Glomerular visceral epithelial cell (primary cell): Measurements from ENCODE around the gene ARID3B.

Experiments
- DNase-seq: peaks from one replicate; pipeline ENCODE4 v3.0.0-alpha.2; 2016; ENCODE audit errors: extremely low spot score

Gene ARID3B

DNA sequence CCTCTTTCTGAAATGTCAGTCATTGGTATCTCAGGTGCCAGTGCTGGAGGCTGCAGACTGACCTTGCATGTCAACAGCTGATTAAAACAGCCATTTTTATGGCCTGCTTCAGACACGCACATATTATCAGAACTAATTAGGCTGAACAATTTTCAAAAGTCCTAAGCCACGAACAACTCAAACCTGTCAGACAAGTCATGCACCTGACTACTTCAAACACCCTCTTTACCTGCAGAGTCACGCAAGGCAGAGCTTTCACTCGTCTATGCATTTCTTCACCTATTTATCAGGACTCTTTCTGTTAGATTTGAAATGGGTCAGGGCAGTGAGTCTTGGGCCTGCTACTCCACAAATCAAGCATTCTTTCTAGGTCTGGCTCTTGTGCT lies 101.3 kb downstream of the ARID3B start:
- DNase-seq, result no peak

DNA sequence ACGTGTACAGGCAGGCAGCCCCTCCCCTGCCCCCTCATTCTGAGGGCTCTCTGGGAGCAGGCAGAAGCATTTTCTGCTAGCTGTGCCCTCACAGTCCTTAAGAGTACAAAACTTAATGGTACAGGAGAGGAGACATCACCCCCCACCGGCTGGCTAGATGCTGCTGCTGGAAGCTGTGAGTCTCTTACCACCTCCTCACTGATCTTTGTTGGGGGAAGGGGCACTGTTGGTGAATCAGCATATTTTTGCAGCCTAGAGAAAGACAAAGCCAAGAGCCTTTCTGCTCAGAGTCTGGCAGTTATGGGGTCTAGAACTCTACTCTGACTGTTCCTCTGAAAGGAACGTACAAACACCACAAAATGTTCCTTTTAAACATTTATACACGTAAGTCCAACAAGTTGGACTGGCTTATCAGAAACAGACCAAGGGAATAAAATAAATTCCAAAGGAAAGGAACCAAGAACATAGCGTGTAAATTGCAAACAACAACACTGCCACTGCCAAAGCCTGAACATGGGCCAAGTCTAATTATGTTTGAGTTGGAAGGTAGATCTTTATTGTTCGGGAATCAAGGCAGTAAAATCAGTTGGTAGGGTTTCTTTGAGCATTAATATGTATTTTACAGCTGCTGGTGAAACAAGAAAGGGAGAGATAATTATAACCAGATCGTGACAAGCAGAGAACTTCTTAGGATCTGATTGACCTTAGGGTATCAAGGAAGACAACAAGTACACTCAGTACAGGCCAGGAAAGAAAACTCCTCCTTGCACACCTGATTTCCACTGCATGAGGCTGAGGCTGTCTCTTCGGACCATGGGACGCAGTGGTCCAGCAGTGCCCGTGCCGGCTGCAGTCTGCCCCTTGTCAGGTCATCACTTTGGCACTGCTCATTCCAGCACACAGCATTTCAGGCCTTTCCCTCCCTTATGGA lies 102.0 kb downstream of the ARID3B start:
- no peak for DNase-seq

DNA sequence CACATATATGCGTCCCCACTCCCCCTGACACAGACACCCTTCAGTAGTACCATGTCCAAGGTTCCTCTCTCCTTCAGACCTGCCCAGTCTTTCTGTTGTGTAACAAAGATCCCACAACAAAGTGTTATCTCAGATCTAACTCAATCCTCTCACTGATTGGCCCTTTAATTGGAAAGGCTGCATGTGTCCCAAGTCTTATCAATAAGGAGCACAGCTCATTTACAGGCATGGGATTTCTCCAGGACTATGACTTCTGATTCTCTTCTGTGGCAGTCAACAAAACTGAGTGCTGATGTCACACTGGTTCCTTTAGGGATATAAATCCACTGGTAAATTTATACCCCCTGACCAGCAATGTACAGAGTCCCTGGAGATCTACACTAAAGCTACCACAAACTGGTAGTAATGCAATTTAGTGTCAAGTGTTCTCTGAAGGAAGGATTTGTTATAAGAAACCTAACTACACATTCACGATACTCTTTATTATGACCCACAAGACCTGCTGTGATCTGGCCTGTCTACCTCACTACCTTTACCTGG lies 102.7 kb downstream of the ARID3B start:
- DNase-seq, result no peak

DNA sequence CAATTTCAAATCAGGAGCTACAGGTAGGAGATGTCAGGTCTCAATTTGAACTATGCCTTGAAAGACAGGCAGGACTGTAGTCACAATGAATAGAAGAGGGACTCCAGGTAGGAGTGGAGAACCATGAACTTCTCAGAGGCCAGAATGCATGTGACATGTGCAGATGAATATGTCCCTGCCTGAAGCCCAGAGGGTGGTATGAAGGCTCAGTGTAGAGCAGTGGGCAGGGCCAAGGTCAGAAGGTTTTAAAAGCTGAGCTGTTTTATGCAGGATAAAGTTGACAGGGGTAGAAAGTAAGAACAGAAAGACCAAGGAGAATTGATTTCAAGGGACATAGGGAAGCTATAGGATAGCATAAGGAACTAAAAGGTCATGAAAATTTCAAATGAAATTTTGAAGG lies 105.5 kb downstream of the ARID3B start:
- no peak for DNase-seq
